GM12891 (cell line): Measurements from ENCODE around the gene ABAT.

Experiments
- PAX5 ChIP-seq: IDR thresholded peaks from 2 replicates; pipeline ENCODE4 v1.6.1; 2011; ENCODE audit warnings: low read length, moderate library complexity, mild to moderate bottlenecking; ENCODE audit not compliant: insufficient read depth, severe bottlenecking
- POLR2A ChIP-seq: IDR thresholded peaks from 2 replicates; pipeline ENCODE4 v1.6.1; 2011; ENCODE audit warnings: low read depth, low read length, control low read depth
- POLR2AphosphoS5 ChIP-seq: IDR thresholded peaks from 2 replicates; pipeline ENCODE4 v1.6.1; 2011; ENCODE audit warnings: low read depth, low read length, control low read depth
- TAF1 ChIP-seq: IDR thresholded peaks from 2 replicates; pipeline ENCODE4 v1.6.1; 2011; ENCODE audit warnings: low read depth, low read length, control low read depth

DNA sequence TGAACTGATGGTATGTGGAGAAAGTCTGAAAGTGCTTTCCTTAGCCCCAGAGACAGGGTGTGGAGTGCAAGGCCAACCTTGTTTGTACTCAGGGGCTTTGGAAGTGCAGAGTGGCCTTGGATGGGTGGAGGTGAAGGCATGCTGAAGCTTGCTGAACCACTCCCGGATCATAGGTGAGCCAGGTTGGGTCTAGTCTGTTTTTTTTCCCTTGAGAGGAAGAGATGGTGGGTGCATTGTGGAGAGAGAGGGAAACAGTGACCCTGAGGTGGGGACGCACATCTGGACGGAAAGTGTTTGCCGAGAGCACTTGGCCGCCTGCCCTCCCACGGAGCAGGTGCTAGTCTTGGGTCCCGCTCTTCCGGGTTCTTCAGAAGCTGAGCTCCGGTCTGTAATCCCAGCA lies 12.5 kb downstream of the ABAT start:
- TF ChIP-seq POLR2AphosphoS5 (no peak), POLR2A (no peak), PAX5 (no peak), TAF1 (no peak)
